Stimulated activated CD8-positive, alpha-beta memory T cell treated with anti-CD3 and anti-CD28 coated beads, Interleukin-12 subunit alpha, Interleukin-12 subunit beta, amount 100 ng/mL, for 4 hours (primary cell): ENCODE data around the gene PINK1.

ENCODE experiments used
- DNase-seq: peaks from one replicate; pipeline ENCODE4 v3.0.0-alpha.2; 2020; ENCODE audit warnings: low read depth

The PINK1 gene

DNA sequence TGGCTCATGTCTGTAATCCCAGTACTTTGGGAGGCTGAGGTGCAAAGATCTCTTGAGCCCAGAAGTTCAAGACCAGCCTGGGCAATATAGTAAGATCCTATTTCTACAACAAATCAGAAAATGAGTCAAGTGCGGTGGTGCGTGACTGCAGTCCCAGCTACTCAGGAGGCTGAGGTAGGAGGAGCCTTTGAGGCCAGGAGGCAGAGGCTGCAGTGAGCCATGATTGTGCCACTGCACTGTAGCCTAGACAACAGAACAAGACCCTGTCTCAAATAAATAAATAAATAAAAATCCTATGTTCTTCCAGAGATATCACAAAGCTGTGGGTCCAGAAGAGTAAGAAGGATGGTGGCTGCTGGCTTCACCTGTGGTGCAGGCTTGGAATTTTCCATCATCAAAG, 22.3 kb upstream of the PINK1 start:
- no peak for DNase-seq

DNA sequence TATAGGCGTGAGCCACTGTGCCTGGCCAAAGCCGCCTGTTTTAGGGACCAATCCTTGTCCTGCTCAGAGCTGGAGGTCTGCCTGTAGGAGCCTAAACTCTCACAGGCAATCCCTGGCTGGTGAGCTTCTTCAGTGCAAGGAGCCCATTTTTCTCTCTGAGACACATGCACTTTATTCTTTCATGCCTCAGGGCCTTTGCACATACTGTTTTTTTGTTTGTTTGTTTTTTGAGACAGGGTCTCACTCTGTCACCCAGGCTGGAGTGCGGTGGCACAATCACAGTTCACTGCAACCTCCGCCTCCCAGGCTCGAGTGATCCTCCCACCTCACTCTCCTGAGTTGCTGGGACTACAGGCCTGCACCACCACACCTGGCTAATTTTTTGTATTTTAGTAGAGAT, 21.6 kb upstream of the PINK1 start:
- DNase-seq, result no peak

GRCh38 chr1:20612221-20612746, 21.0 kb upstream of the PINK1 start:
- no peak for DNase-seq

GRCh38 chr1:20614131-20614579, 19.1 kb upstream of the PINK1 start:
- no peak for DNase-seq

- no peak for DNase-seq
Measured at GRCh38 chr1:20615946-20616846, 17.1 kb upstream of the PINK1 start.

GRCh38 chr1:20616847-20617487, 16.3 kb upstream of the PINK1 start:
- DNase-seq, result no peak

- no peak for DNase-seq
Measured at GRCh38 chr1:20618550-20618949, 14.7 kb upstream of the PINK1 start.

GRCh38 chr1:20619999-20620398, 13.3 kb upstream of the PINK1 start:
- no peak for DNase-seq

- DNase-seq, result no peak
Measured at GRCh38 chr1:20621012-20621411, 12.2 kb upstream of the PINK1 start.

DNA sequence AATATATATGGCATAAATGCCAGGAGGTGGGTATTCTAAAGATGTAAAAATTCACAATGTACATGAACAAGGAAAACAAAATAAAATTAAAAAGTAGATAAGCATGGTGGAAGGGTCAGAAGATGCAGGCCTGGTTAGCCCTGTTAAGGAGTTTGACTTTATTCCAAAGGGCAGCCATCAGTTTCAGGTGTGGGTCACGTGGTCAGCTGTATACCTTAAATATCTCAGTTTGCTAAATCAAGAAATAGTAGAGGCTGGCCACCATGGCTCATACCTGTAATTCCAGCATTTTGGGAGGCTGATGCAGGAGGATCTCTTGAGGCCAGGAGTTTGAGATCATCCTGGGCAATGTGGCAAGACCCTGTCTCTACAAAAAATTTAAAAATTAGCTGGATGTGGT, 8.5 kb upstream of the PINK1 start:
- no peak for DNase-seq

GRCh38 chr1:20625176-20626097, 7.8 kb upstream of the PINK1 start:
- no peak for DNase-seq

- DNase-seq, result no peak
Measured at GRCh38 chr1:20626098-20626427, 7.2 kb upstream of the PINK1 start.

DNA sequence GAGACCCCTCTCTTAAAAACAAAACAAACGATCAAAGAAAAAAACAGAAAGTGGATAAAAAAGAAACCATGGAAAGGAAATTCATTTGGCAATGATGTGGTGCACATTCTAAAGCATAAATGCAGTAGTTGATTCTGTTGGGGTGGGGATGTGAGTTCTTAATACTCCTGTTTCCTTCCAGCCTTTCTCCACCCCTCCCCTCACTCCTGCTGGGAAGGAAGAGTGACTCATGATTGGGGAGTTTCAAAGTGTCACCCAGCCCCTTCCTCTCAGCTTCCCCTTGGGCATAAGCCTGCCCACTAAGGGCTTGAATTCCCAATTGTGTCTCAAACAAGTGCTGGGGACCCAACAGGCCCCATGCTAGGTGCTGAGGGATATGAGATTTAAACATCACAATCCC, 6.7 kb upstream of the PINK1 start:
- no peak for DNase-seq

- no peak for DNase-seq
Measured at GRCh38 chr1:20630729-20631128, 2.5 kb upstream of the PINK1 start.

GRCh38 chr1:20632386-20632785, 872 bp upstream of the PINK1 start:
- DNase-seq, result no peak

GRCh38 chr1:20634065-20634593, 871 bp downstream of the PINK1 start:
- no peak for DNase-seq

GRCh38 chr1:20634594-20635084, 1.4 kb downstream of the PINK1 start:
- DNase-seq, result no peak

GRCh38 chr1:20636785-20637347, 3.6 kb downstream of the PINK1 start:
- no peak for DNase-seq

DNA sequence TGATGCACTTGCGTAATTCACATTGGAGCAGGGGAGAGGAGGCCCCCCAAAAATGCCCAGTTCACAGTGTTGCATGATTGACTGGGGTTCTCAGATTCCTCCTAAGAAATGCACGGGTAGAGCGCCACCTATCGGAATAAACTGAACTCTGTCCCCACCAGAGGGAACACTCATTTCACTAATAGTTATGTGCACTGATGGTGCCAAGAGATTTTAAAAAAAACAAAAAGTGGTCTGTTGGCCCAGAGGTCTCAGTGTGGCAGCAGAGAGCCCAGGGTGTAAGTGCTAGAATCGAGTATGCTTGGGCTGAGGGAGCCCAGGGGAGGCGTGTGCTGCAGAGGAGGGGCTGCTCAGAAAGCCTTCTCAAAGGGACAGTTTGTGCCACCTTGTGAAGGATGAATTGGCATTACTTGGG, 6.9 kb downstream of the PINK1 start:
- DNase-seq, result no peak

DNA sequence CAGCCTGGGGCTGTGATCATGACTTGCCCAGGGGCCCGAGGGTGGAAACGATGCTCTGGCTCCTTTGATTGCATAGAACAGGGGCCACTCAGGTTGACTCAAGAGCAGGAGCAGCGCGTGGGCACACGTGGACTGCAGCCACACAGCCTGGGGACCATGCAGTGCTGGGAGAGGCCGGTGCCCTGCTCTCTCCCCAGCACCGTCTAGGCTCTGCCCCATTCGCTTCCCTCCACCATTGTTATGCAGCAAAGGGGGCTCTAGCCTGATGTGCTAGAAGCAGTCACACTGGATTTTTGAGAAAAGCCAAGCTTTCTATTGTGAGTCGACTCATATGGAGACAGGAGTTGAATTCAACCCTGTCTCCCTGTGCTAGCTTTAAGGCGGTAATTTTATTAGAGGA, 8.7 kb downstream of the PINK1 start:
- no peak for DNase-seq

DNA sequence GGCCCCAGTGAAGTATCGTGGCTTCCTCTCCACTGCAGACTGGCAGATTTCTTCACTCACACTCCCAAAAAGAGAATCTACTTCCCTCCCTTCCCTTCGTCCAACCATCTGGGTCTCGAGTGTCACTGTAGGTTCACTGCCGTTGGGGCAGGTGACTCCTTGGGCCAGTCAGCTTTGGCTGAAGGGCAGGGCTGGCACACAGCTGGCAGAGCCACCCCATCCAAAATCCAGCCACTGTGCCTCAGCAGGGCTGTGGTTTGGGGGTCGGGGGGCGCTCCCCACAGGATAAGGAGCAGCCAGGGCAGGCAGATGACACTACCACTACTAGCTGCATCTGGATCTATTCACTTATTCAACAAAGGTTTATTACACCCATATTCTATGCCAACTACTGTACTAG, 9.8 kb downstream of the PINK1 start:
- DNase-seq, result no peak

DNA sequence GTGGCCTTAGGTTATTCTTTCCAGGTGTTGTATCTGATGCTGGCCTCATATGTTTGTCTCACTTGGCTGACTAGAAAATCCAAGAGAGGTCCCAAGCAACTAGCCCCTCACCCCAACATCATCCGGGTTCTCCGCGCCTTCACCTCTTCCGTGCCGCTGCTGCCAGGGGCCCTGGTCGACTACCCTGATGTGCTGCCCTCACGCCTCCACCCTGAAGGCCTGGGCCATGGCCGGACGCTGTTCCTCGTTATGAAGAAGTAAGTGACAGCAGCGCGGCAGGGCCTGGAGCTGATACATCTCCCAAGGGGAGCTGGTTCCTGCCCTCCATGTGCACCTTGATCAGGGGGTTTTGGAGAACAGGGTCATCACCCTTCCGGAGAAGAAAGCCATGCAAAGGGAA, 11.2 kb downstream of the PINK1 start:
- DNase-seq, result no peak
